ENCODE results near the gene AFAP1L2.

The AFAP1L2 gene

GRCh38 chr10:114311023-114311422, 93.3 kb downstream of the AFAP1L2 start:
- no peak for DNase-seq (ENCODE audit: low read depth)
- no peak for TF ChIP-seq CTCF (conservative IDR thresholded peaks at IDR 0.05; ENCODE audit: low read length)
- no peak overlapping the region for H3K4me3 ChIP-seq (ENCODE audit: low read length)

GRCh38 chr10:114310346-114310745, 94.0 kb downstream of the AFAP1L2 start:
- DNase-seq (ENCODE audit: low read depth), result no peak
- no peak for TF ChIP-seq CTCF (conservative IDR thresholded peaks at IDR 0.05; ENCODE audit: low read length)
- no peak overlapping the region for H3K4me3 ChIP-seq (ENCODE audit: low read length)

GRCh38 chr10:114309364-114309651, 95.0 kb downstream of the AFAP1L2 start:
- no peak for TF ChIP-seq CTCF (conservative IDR thresholded peaks at IDR 0.05; ENCODE audit: low read length)
- DNase-seq (ENCODE audit: low read depth), result no peak
- H3K4me3 ChIP-seq (ENCODE audit: low read length), result no peak overlapping the region

- TF ChIP-seq CTCF (conservative IDR thresholded peaks at IDR 0.05; ENCODE audit: low read length), result no peak
- DNase-seq (ENCODE audit: low read depth), result peak; percentile 47
Measured at GRCh38 chr10:114308531-114309363, 95.6 kb downstream of the AFAP1L2 start.

GRCh38 chr10:114307731-114308130, 96.6 kb downstream of the AFAP1L2 start:
- no peak for DNase-seq (ENCODE audit: low read depth)
- no peak overlapping the region for H3K4me3 ChIP-seq (ENCODE audit: low read length)
- no peak for TF ChIP-seq CTCF (conservative IDR thresholded peaks at IDR 0.05; ENCODE audit: low read length)

More at GRCh38 chr10:114308531-114309363, 95.6 kb downstream of the AFAP1L2 start:
- no peak overlapping the region for H3K4me3 ChIP-seq (ENCODE audit: low read length)

- peak; percentile 92 for DNase-seq (ENCODE audit: low read depth)
- TF ChIP-seq CTCF (conservative IDR thresholded peaks at IDR 0.05; ENCODE audit: low read length), result no peak
- no peak overlapping the region for H3K4me3 ChIP-seq (ENCODE audit: low read length)
Measured at GRCh38 chr10:114306116-114306973, 98.0 kb downstream of the AFAP1L2 start.

Measured in AG10803 (cell line).